Subcutaneous abdominal adipose tissue (tissue), 5 donors: ENCODE results near the gene CCNY.

Experiments used
- H3K27ac ChIP-seq: one replicate; pipeline ENCODE4 v1.7.0; 2013; ENCODE audit warnings: low read depth, mild to moderate bottlenecking, inconsistent platforms, low read length, moderate library complexity
- H3K27me3 ChIP-seq, 5 donors: one replicate each; pipeline ENCODE4 v1.7.0; 2013; ENCODE audit warnings: low read length in 5 of 5, inconsistent platforms in 1 of 5; ENCODE audit not compliant: control insufficient read depth in 5 of 5, insufficient read depth in 4 of 5
- H3K36me3 ChIP-seq, 5 donors: one replicate each; pipeline ENCODE4 v1.7.0; 2013; ENCODE audit warnings: low read length in 5 of 5; ENCODE audit not compliant: control insufficient read depth in 5 of 5, insufficient read depth in 5 of 5
- H3K4me1 ChIP-seq, 5 donors: one replicate each; pipeline ENCODE4 v1.7.0; 2013; ENCODE audit warnings: low read length in 5 of 5, mild to moderate bottlenecking in 3 of 5, moderate library complexity in 1 of 5; ENCODE audit not compliant: control insufficient read depth in 5 of 5, insufficient read depth in 5 of 5
- H3K4me3 ChIP-seq, 5 donors: one replicate each; pipeline ENCODE4 v1.7.0; 2013; ENCODE audit warnings: low read length in 5 of 5, low read depth in 1 of 5
- H3K9ac ChIP-seq, 5 donors: one replicate each; pipeline ENCODE4 v1.7.0; 2013; ENCODE audit warnings: low read length in 5 of 5, mild to moderate bottlenecking in 4 of 5, moderate library complexity in 3 of 5
- H3K9me3 ChIP-seq, 5 donors: one replicate each; pipeline ENCODE4 v1.7.0; 2013; ENCODE audit warnings: low read length in 5 of 5; ENCODE audit not compliant: control insufficient read depth in 5 of 5
- donor health status: healthy.
- donor health status: healthy.
- donor health status: healthy.
- donor health status: healthy.
- donor health status: healthy.

CCNY gene

GRCh38 chr10:35365994-35366393 is 29.7 kb downstream of the CCNY start:
- Histone ChIP-seq H3K27me3 (no peaks in the 10 kb centered on the region), H3K4me3 (no peak overlapping the region), H3K9me3 (no peaks in the 10 kb centered on the region), H3K4me1 (peaks cover 3 to 24% (median 19%) of the 10 kb centered on the region in 5 donors), H3K27ac (no peak overlapping the region), H3K36me3 (no peaks in the 10 kb centered on the region), H3K9ac (no peak overlapping the region)

GRCh38 chr10:35367107-35367859 is 31.0 kb downstream of the CCNY start:
- no peaks in the 10 kb centered on the region for H3K9me3 ChIP-seq
- no peak overlapping the region for H3K4me3 ChIP-seq
- H3K4me1 ChIP-seq: peaks cover 7 to 37% (median 23%) of the 10 kb centered on the region in 5 donors
- H3K9ac ChIP-seq: no peak overlapping the region
- no peaks in the 10 kb centered on the region for H3K36me3 ChIP-seq
- no peaks in the 10 kb centered on the region for H3K27me3 ChIP-seq
- no peak overlapping the region for H3K27ac ChIP-seq

GRCh38 chr10:35367982-35368381 is 31.7 kb downstream of the CCNY start:
- Histone ChIP-seq H3K9me3 (no peaks in the 10 kb centered on the region), H3K36me3 (no peaks in the 10 kb centered on the region), H3K9ac (no peak overlapping the region), H3K4me1 (peaks cover 7 to 41% (median 29%) of the 10 kb centered on the region in 5 donors), H3K4me3 (no peak overlapping the region), H3K27ac (no peak overlapping the region), H3K27me3 (no peaks in the 10 kb centered on the region)

GRCh38 chr10:35368485-35369048 is 32.3 kb downstream of the CCNY start:
- Histone ChIP-seq H3K4me3 (no peak overlapping the region), H3K9ac (no peak overlapping the region), H3K4me1 (peaks cover 7 to 47% (median 29%) of the 10 kb centered on the region in 5 donors), H3K27ac (peak overlapping the region; percentile 32), H3K27me3 (no peaks in the 10 kb centered on the region), H3K9me3 (no peaks in the 10 kb centered on the region), H3K36me3 (no peaks in the 10 kb centered on the region)

GRCh38 chr10:35369049-35369611 is 32.8 kb downstream of the CCNY start:
- Histone ChIP-seq H3K27me3 (no peaks in the 10 kb centered on the region), H3K4me3 (no peak overlapping the region), H3K9ac (no peak overlapping the region), H3K9me3 (no peaks in the 10 kb centered on the region), H3K4me1 (peaks cover 7 to 49% (median 29%) of the 10 kb centered on the region in 5 donors), H3K27ac (peak overlapping the region; percentile 32), H3K36me3 (no peaks in the 10 kb centered on the region)

DNA sequence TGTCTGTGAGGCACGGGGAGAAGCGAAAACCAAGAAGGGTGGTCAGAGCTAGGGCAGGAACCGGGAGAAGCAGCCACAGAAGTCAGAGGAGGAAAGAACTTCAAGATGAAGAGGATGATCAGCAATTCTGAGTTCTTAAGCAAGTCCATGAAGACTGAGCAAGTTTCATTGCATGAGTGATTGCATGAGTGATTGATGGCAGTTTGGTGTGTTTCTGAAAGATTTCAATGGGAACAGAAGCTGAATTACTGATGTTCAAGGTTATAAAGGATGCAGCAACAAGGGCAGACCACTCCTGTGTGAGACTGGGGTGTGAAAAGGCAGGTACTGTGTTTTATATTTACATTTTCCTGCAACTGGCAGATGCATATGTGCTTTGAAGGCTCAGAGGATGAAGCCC is 35.4 kb downstream of the CCNY start:
- no peak overlapping the region for H3K9ac ChIP-seq
- no peaks in the 10 kb centered on the region for H3K36me3 ChIP-seq
- peak overlapping the region in 1 of 5 donors; percentile 3 for H3K4me3 ChIP-seq
- peaks cover 7 to 56% (median 26%) of the 10 kb centered on the region in 5 donors for H3K4me1 ChIP-seq
- peak overlapping the region; percentile 64 for H3K27ac ChIP-seq
- H3K27me3 ChIP-seq: no peaks in the 10 kb centered on the region
- H3K9me3 ChIP-seq: peaks cover 0 to 2% (median 0%) of the 10 kb centered on the region in 5 donors

DNA sequence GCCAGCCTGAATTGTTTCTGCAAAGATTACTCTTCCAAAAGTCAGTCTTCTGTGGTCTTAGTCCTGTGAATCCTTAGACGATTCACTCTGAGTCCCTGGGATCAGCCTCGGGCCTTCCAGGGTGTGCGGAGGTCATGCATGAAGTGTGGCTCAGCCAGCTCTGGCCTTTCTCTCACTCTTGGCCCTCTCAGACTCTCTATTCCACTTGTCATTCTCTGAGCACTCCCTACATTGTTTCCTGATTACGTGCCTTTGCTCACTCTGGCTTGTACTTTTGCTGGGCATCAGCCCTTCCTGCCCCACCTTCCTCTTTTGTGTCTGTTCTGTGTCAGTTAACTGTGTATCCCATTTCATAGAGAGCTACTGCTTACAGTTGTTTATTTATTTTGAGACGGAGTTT is 36.0 kb downstream of the CCNY start:
- no peak overlapping the region for H3K9ac ChIP-seq
- peak overlapping the region; percentile 64 for H3K27ac ChIP-seq
- no peak overlapping the region for H3K4me3 ChIP-seq
- peaks cover 7 to 56% (median 26%) of the 10 kb centered on the region in 5 donors for H3K4me1 ChIP-seq
- H3K36me3 ChIP-seq: no peaks in the 10 kb centered on the region
- H3K27me3 ChIP-seq: no peaks in the 10 kb centered on the region
- H3K9me3 ChIP-seq: peaks cover 0 to 2% (median 0%) of the 10 kb centered on the region in 5 donors

GRCh38 chr10:35375091-35375765 is 38.9 kb downstream of the CCNY start:
- Histone ChIP-seq H3K27ac (no peak overlapping the region), H3K27me3 (no peaks in the 10 kb centered on the region), H3K36me3 (no peaks in the 10 kb centered on the region), H3K4me1 (peaks cover 14 to 53% (median 32%) of the 10 kb centered on the region in 5 donors), H3K4me3 (no peak overlapping the region), H3K9ac (no peak overlapping the region), H3K9me3 (peaks cover 0 to 2% (median 0%) of the 10 kb centered on the region in 5 donors)

DNA sequence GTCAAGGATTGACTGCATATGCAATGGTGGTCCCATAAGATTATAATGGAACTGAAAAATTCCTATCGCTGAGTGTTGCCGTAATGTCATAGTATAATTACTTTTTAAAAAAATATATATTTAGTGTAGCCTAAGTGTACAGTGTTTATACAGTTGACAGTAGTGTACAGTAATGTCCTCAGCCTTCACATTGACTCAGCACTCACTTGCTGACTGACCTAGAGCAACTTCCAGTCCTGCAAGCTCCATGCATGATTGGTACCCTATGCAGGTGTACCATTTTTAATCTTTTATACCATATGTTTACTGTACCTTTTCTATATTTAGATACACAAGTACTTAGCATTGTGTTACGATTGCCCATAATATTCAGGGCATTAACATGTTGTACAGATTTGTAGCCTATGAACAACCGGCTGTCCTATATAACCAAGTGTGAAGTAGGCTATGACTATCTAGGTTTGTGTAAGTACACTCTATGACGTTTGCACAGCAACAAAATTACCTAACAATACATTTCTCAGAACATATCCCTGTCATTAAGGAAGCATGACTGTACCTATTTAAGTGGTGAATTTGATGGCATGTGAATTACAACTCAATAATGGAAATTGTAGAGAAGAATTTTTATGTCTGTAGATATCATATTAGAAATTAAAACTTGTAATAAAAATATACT is 40.9 kb downstream of the CCNY start:
- H3K4me3 ChIP-seq: no peak overlapping the region
- no peak overlapping the region for H3K27ac ChIP-seq
- no peaks in the 10 kb centered on the region for H3K27me3 ChIP-seq
- peaks cover 0 to 2% (median 0%) of the 10 kb centered on the region in 5 donors for H3K9me3 ChIP-seq
- no peaks in the 10 kb centered on the region for H3K36me3 ChIP-seq
- H3K4me1 ChIP-seq: peaks cover 10 to 48% (median 23%) of the 10 kb centered on the region in 5 donors
- H3K9ac ChIP-seq: no peak overlapping the region
